Right lobe of liver (tissue), 4 donors: Measurements from ENCODE around the gene FARS2.

Experiments used
- CTCF ChIP-seq, 4 donors: fragments of 200-600 bp in 3 of 4; fragments of 450-650 bp in 1 of 4; IDR thresholded peaks; one replicate each; pipeline versions ENCODE4 v1.5.1 to v1.8.0; 2016 to 2022; ENCODE audit warnings: antibody characterized with exemption in 4 of 4, mild to moderate bottlenecking in 2 of 4
- POLR2A ChIP-seq: fragments of 450-650 bp; IDR thresholded peaks from one replicate; pipeline ENCODE4 v1.6.1; 2017; ENCODE audit warnings: antibody characterized with exemption, mild to moderate bottlenecking
- donor health status: DM: no; HTN: no; CAD: no.
- donor health status: DM: no; HTN: no; CAD: no.
- donor health status: DM: no; HTN: yes; CAD: no.

GRCh38 chr6:5277589-5277988, 16.3 kb downstream of the FARS2 start:
- TF ChIP-seq POLR2A = no peak
- TF ChIP-seq CTCF (IDR thresholded peaks at IDR 0.05) = no peak
